HepG2 (cell line): Measurements from ENCODE around the gene HINT2. TPM values are rescaled to one million over a fixed set of nuclear protein-coding genes. Genes with fewer than 3 reads are reported as not detected.
A peak's percentile ranks its signal among the peaks of the same experiment; 100 is the strongest.

Experiments used
- ATAC-seq: fragments of 200-7000 bp; cut with Tn5 transposase; 3 replicates; pipeline ENCODE4 v1.9.1; 2020; ENCODE audit warnings: mild to moderate bottlenecking, moderate library complexity
- BruUV-seq: library from RNA; stranded (reverse); fragments of 400-500 nt; replicated peaks from 2 replicates; lab custom pipeline; 2021; lab: Mats Ljungman, UMichigan
- CTCF ChIA-PET: fragments of 300-600 bp; formaldehyde crosslinking; extraction: SDS; loops from one replicate; lab custom pipeline; 2021; ENCODE audit warnings: low total read pairs, inconsistent platforms, low intra/inter-chr PET ratio; lab: Yijun Ruan, JAX
- POLR2A ChIA-PET: fragments of 350-600 bp; sonication (Branson Sonifier 250); formaldehyde crosslinking; loops from one replicate; lab custom pipeline; 2020; ENCODE audit warnings: antibody characterized with exemption, inconsistent platforms; lab: Yijun Ruan, JAX
- DNase-seq: peaks from one replicate; pipeline ENCODE4 v3.0.0-alpha.2; 2015; ENCODE audit warnings: low spot score
- FAIRE-seq: peaks from 3 replicates; lab custom pipeline; 2011; peaks lifted over from hg19 to GRCh38; lab: Jason Lieb, UNC
- H2AFZ ChIP-seq: one replicate; pipeline ENCODE4 v1.6.1; 2011; ENCODE audit warnings: low read length, inconsistent platforms
- H3K27ac ChIP-seq: fragments of 300-600 bp; 3 replicates; pipeline ENCODE4 v1.8.0; 2011; ENCODE audit warnings: mixed run types, mild to moderate bottlenecking, mixed read lengths, low read length, inconsistent platforms; ENCODE audit not compliant: insufficient read depth; ENCODE audit errors: extremely low read length
- H3K27me3 ChIP-seq, 2 experiments: fragments of 200-600 bp in 1 of 2; 2 replicates in 1 of 2; 3 replicates in 1 of 2; pipeline versions ENCODE4 v1.6.0 to v1.8.0; 2011; ENCODE audit warnings: low read length in 2 of 2, mild to moderate bottlenecking in 2 of 2, moderate library complexity in 2 of 2, inconsistent platforms in 1 of 2; ENCODE audit not compliant: insufficient read depth in 2 of 2, control insufficient read depth in 1 of 2
- H3K36me3 ChIP-seq, 2 experiments: fragments of 200-600 bp in 1 of 2; replicated peaks in 1 of 2; 2 replicates in 1 of 2; 3 replicates in 1 of 2; pipeline versions ENCODE4 v1.5.1 to v1.8.0; 2011; ENCODE audit warnings: low read length in 2 of 2, inconsistent platforms in 1 of 2; ENCODE audit not compliant: insufficient read depth in 2 of 2, control insufficient read depth in 1 of 2
- H3K4me1 ChIP-seq: 2 replicates; pipeline ENCODE4 v1.5.1; 2012; ENCODE audit warnings: low read length, inconsistent platforms; ENCODE audit not compliant: insufficient read depth
- H3K4me2 ChIP-seq: 2 replicates; pipeline ENCODE4 v1.6.0; 2011; ENCODE audit warnings: low read depth, low read length, inconsistent platforms
- H3K4me3 ChIP-seq, 3 experiments: fragments of 200-600 bp in 1 of 3; sonication (generic), shearing (Covaris generic) in 1 of 3; replicated peaks in 1 of 3; 2 replicates each; pipeline ENCODE4 v1.5.1; 2011 to 2016; ENCODE audit warnings: low read length in 3 of 3, inconsistent platforms in 2 of 3, low read depth in 2 of 3, mild to moderate bottlenecking in 2 of 3, control low read depth in 1 of 3, mixed read lengths in 1 of 3; ENCODE audit not compliant: insufficient read depth in 1 of 3
- H3K79me2 ChIP-seq: one replicate; pipeline ENCODE4 v1.6.1; 2011; ENCODE audit warnings: low read length, inconsistent platforms; ENCODE audit not compliant: insufficient read depth
- H3K9ac ChIP-seq: 2 replicates; pipeline ENCODE4 v1.6.0; 2011; ENCODE audit warnings: mild to moderate bottlenecking, low read depth, low read length, inconsistent platforms; ENCODE audit not compliant: insufficient read depth
- H3K9me3 ChIP-seq: 2 replicates; pipeline ENCODE4 v1.5.1; 2012; ENCODE audit warnings: mild to moderate bottlenecking, low read length
- H4K20me1 ChIP-seq: 2 replicates; pipeline ENCODE4 v1.6.0; 2011; ENCODE audit warnings: inconsistent platforms, mild to moderate bottlenecking, low read length, moderate library complexity; ENCODE audit not compliant: insufficient read depth
- ARNTL ChIP-seq: sonication (generic); formaldehyde crosslinking; IDR thresholded peaks from 2 replicates; pipeline ENCODE4 v1.4.0; 2020; ENCODE audit warnings: mild to moderate bottlenecking, missing genetic modification reagents
- E2F2 ChIP-seq: sonication (generic); formaldehyde crosslinking; IDR thresholded peaks from 2 replicates; pipeline ENCODE4 v1.4.0; 2020; ENCODE audit warnings: missing genetic modification reagents, borderline replicate concordance
- HNF4G ChIP-seq, 2 experiments: sonication (generic) in 1 of 2; formaldehyde crosslinking in 1 of 2; IDR thresholded peaks; 2 replicates each; pipeline versions ENCODE4 v1.4.0 to v1.6.1; 2011 to 2020; ENCODE audit warnings: borderline replicate concordance in 2 of 2, low read depth in 2 of 2, mild to moderate bottlenecking in 2 of 2, low read length in 1 of 2, missing genetic modification reagents in 1 of 2, moderate library complexity in 1 of 2
- KLF13 ChIP-seq: sonication (generic); formaldehyde crosslinking; IDR thresholded peaks from 2 replicates; pipeline ENCODE4 v1.4.0; 2020; ENCODE audit warnings: mild to moderate bottlenecking, missing genetic modification reagents
- MED13 ChIP-seq: sonication (generic); formaldehyde crosslinking; IDR thresholded peaks from 2 replicates; pipeline ENCODE4 v1.5.0; 2020; ENCODE audit warnings: missing genetic modification reagents
- SMC3 ChIP-seq: IDR thresholded peaks from 2 replicates; pipeline ENCODE4 v1.6.1; 2011; ENCODE audit warnings: low read length, improper control_type of control experiment
- SP1 ChIP-seq, 2 experiments: fragments of 450-650 bp in 1 of 2; sonication (generic) in 1 of 2; formaldehyde crosslinking in 1 of 2; IDR thresholded peaks; 2 replicates each; pipeline versions ENCODE4 v1.4.0 to v1.6.1; 2016 to 2020; ENCODE audit warnings: missing genetic modification reagents in 1 of 2
- SP5 ChIP-seq: IDR thresholded peaks from 2 replicates; pipeline ENCODE4 v1.6.1; 2016; ENCODE audit warnings: low read depth, borderline replicate concordance
- SRSF9 ChIP-seq: fragments of 200-400 bp; formaldehyde crosslinking; IDR thresholded peaks from 2 replicates; pipeline ENCODE4 v1.6.1; 2018; ENCODE audit warnings: borderline replicate concordance, mild to moderate bottlenecking, low read depth, low read length; ENCODE audit not compliant: insufficient read depth, poor library complexity, severe bottlenecking
- YY1 ChIP-seq: IDR thresholded peaks from 2 replicates; pipeline ENCODE4 v1.6.1; 2011; ENCODE audit warnings: low read length, low read depth, moderate library complexity, mild to moderate bottlenecking; ENCODE audit not compliant: insufficient read depth, insufficient replicate concordance
- ZFX ChIP-seq: sonication (generic); formaldehyde crosslinking; IDR thresholded peaks from 2 replicates; pipeline ENCODE4 v1.4.0; 2020; ENCODE audit warnings: mild to moderate bottlenecking, low read depth, missing genetic modification reagents, moderate library complexity
- ZNF234 ChIP-seq: sonication (generic); formaldehyde crosslinking; conservative IDR thresholded peaks from 2 replicates; pipeline ENCODE4 v1.5.1; 2020; ENCODE audit warnings: mild to moderate bottlenecking, missing genetic modification reagents
- ZNF441 ChIP-seq: sonication (generic); formaldehyde crosslinking; IDR thresholded peaks from 2 replicates; pipeline ENCODE4 v1.7.0; 2021; ENCODE audit warnings: missing genetic modification reagents, borderline replicate concordance
- WGBS: methylation state at CpG from one replicate; pipeline ENCODE4 v1.1.6; 2017; ENCODE audit warnings: low lambda C conversion rate; 5-methylcytosine and 5-hydroxymethylcytosine counted together
- in situ Hi-C: cut with HindIII; loops from 2 replicates; pipeline ENCODE4 v1.10.0; 2017; ENCODE audit warnings: low pct_unique_long_range_greater_than_20kb; ENCODE audit not compliant: extremely low pct_ligation_motif_present
- intact Hi-C: fragments of 100-400 bp; cut with micrococcal nuclease; formaldehyde crosslinking; loops from one replicate; pipeline ENCODE4 v1.10.0; 2022; ENCODE audit not compliant: unreplicated experiment
- polyA plus RNA-seq, 8 experiments: library from polyadenylated mRNA; depleted of rRNA in 3 of 8; stranded (reverse) in 7 of 8; unstranded in 1 of 8; fragments of >200 nt; fragmentation: Illumina TruSeq in 4 of 8; extraction: Trizol in 4 of 8; gene quantifications; 2 replicates each; pipeline versions ENCODE4 v1.2.1 to v1.2.3, GENCODE V29; 2011 to 2016; ENCODE audit warnings: low read depth in 4 of 8, missing spikeins in 1 of 8, mixed read lengths in 1 of 8; ENCODE audit not compliant: insufficient read depth in 1 of 8
- total RNA-seq, 5 experiments: library from RNA; depleted of rRNA; stranded (reverse); fragments of >200 nt; fragmentation: Illumina TruSeq; extraction: Trizol; gene quantifications; 2 replicates each; pipeline ENCODE4 v1.2.3, GENCODE V29; 2016; ENCODE audit warnings: low read depth in 1 of 5
- TF ChIP-seq, protein P1 (sequence below): sonication (generic); formaldehyde crosslinking; IDR thresholded peaks from 2 replicates; pipeline ENCODE4 v1.5.1; 2020; ENCODE audit warnings: mild to moderate bottlenecking, missing genetic modification reagents, moderate library complexity
- TF ChIP-seq, protein P2 (sequence below): sonication (generic); formaldehyde crosslinking; IDR thresholded peaks from 2 replicates; pipeline ENCODE4 v1.4.0; 2020; ENCODE audit warnings: missing genetic modification reagents, borderline replicate concordance
- TF ChIP-seq, protein P3 (sequence below): IDR thresholded peaks from 2 replicates; pipeline ENCODE4 v1.6.1; 2016; ENCODE audit warnings: missing compliant biosample characterization, missing genetic modification reagents, borderline replicate concordance

Gene HINT2
- total and polyA plus RNA-seq, 2 of the 13 experiments (the other 11 are each of a cell fraction or from before 2014, with no cell fraction given), result 37.9 to 56.2 TPM

DNA sequence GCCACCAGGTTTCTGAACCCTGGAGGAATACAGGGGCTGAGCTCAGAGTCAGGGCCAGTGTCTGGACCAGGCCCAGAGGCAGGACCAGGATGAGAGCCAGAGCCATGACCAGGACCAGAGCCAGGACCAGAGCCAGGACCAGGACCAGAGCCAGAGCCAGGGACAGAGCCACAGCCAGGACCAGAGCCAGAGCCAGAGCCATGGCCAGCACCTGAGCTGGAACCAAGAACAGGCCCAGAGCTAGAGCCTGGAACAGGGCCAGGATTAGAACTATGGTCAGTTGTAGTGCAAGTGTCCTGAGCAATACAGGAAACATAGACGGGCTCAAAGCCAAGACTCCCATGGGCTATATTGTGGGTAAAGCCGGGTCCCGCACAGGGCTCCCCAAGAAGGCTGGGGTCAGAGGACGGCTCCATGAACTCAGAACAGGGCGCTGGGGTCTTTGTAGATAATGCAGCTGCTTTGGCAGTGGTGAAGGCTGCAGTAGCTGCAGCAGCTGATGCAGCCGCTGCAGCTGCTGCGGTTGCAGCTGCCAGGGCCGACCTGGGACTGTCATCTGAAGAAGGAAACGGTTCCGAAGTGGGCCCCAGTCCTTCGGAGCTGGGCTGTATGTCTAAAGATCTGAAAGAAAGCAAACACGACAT lies 3.3 kb downstream of the HINT2 start (continued):
- TF ChIP-seq YY1, result no peak
- TF ChIP-seq, protein P1, sequence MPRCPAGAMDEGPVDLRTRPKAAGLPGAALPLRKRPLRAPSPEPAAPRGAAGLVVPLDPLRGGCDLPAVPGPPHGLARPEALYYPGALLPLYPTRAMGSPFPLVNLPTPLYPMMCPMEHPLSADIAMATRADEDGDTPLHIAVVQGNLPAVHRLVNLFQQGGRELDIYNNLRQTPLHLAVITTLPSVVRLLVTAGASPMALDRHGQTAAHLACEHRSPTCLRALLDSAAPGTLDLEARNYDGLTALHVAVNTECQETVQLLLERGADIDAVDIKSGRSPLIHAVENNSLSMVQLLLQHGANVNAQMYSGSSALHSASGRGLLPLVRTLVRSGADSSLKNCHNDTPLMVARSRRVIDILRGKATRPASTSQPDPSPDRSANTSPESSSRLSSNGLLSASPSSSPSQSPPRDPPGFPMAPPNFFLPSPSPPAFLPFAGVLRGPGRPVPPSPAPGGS (CRISPR knock-in tag), result 0 out of 2 replicates have a peak, but pooled peaks have one; percentile 35
- no peak for TF ChIP-seq MED13 (CRISPR knock-in tag)
- TF ChIP-seq, protein P2, sequence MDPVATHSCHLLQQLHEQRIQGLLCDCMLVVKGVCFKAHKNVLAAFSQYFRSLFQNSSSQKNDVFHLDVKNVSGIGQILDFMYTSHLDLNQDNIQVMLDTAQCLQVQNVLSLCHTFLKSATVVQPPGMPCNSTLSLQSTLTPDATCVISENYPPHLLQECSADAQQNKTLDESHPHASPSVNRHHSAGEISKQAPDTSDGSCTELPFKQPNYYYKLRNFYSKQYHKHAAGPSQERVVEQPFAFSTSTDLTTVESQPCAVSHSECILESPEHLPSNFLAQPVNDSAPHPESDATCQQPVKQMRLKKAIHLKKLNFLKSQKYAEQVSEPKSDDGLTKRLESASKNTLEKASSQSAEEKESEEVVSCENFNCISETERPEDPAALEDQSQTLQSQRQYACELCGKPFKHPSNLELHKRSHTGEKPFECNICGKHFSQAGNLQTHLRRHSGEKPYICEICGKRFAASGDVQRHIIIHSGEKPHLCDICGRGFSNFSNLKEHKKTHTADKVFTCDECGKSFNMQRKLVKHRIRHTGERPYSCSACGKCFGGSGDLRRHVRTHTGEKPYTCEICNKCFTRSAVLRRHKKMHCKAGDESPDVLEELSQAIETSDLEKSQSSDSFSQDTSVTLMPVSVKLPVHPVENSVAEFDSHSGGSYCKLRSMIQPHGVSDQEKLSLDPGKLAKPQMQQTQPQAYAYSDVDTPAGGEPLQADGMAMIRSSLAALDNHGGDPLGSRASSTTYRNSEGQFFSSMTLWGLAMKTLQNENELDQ (CRISPR knock-in tag), result no peak
- no peak for TF ChIP-seq ZNF234 (CRISPR knock-in tag)

DNA sequence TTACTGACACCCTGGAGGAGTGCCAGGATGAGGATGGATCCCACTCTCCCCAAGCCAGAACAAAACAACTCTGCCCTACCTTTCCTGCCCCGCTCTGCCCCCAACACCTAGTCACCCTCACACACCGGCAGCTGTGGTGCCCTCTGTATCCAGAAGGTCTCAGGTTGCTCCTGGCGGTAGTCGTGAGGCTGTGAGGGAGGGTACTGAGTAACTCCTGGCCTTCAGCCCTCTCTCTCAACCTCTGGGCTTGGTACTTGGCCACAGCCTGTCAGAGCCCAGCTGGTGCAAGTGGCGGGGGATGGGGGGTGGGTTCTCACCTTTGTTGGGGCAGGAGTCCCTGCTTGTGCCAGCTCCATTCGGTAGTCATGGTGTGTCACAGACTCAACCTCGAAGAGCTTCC lies 4.7 kb downstream of the HINT2 start:
- no peak for ATAC-seq
- BruUV-seq, result no TSS peak
- POLR2A ChIA-PET, result no interaction called here
- H3K4me1 ChIP-seq, result peaks cover 29% of the 10 kb centered on the region
- FAIRE-seq, result no peak
- H3K79me2 ChIP-seq, result no peaks in the 10 kb centered on the region
- no peak overlapping the region for H3K4me3 ChIP-seq
- 92% methylated on average over 6 of the region's 7 CpGs for WGBS
- in situ Hi-C loops, result no loop called here
- CTCF ChIA-PET, result no interaction called here
- no peak overlapping the region for H3K9ac ChIP-seq
- H3K9me3 ChIP-seq, result no peaks in the 10 kb centered on the region
- H3K36me3 ChIP-seq, result peaks cover 4% of the 10 kb centered on the region in 2 experiments; a peak in 3 of 5 replicates
- H3K27ac ChIP-seq, result no peak overlapping the region
- H3K27me3 ChIP-seq, result no peaks in the 10 kb centered on the region
- H3K4me2 ChIP-seq, result no peak overlapping the region
- no peak for DNase-seq
- H2AFZ ChIP-seq, result no peak overlapping the region
- H4K20me1 ChIP-seq, result no peaks in the 10 kb centered on the region
- no peak for TF ChIP-seq E2F2
- TF ChIP-seq ZNF441 (CRISPR knock-in tag), result no peak
- no peak for TF ChIP-seq HNF4G (IDR thresholded peaks at IDR 0.05; ENCODE audit: borderline replicate concordance, low read depth, low read length)
- TF ChIP-seq HNF4G (CRISPR knock-in tag; IDR thresholded peaks at IDR 0.05; ENCODE audit: borderline replicate concordance, low read depth), result no peak
- no peak for TF ChIP-seq KLF13 (CRISPR knock-in tag)
- TF ChIP-seq ZFX (CRISPR knock-in tag), result no peak
- TF ChIP-seq, protein P3, sequence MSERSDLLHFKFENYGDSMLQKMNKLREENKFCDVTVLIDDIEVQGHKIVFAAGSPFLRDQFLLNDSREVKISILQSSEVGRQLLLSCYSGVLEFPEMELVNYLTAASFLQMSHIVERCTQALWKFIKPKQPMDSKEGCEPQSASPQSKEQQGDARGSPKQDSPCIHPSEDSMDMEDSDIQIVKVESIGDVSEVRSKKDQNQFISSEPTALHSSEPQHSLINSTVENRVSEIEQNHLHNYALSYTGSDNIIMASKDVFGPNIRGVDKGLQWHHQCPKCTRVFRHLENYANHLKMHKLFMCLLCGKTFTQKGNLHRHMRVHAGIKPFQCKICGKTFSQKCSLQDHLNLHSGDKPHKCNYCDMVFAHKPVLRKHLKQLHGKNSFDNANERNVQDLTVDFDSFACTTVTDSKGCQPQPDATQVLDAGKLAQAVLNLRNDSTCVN (CRISPR knock-in tag), result no peak
- no peak for TF ChIP-seq SRSF9
- no peak for TF ChIP-seq SMC3
- no peak for TF ChIP-seq ARNTL (CRISPR knock-in tag)
- TF ChIP-seq SP1 (IDR thresholded peaks at IDR 0.05), result no peak
- TF ChIP-seq SP1 (CRISPR knock-in tag; IDR thresholded peaks at IDR 0.05), result no peak
- no peak for TF ChIP-seq SP5
- intact Hi-C loops, result no loop called here
